ENCODE results near the gene ZW10. TPM values are rescaled to one million over a fixed set of nuclear protein-coding genes. Genes with fewer than 3 reads are reported as not detected.
"Not testable (repeated sequence)": the region's sequence is repeated elsewhere in the genome, so short reads cannot be mapped to it uniquely, and the experiment has no call there.

Gene ZW10
- total RNA-seq, 2 experiments from 2014 or later, result 20.2 to 23.3 TPM

GRCh38 chr11:113725407-113725806, 48.1 kb downstream of the ZW10 start:
- Mint-ChIP-seq H3K9me3 (peaks cover under 1% of the 10 kb centered on the region), H3K4me3 (no peak overlapping the region), H3K27ac (no peak overlapping the region), H3K36me3 (peaks cover 10% of the 10 kb centered on the region), H3K4me1 (no peaks in the 10 kb centered on the region), H3K27me3 (no peaks in the 10 kb centered on the region)
- no peak for DNase-seq

GRCh38 chr11:113724778-113725177, 48.7 kb downstream of the ZW10 start:
- DNase-seq, result no peak
- Mint-ChIP-seq H3K27me3 (no peaks in the 10 kb centered on the region), H3K4me3 (no peak overlapping the region)

GRCh38 chr11:113723787-113724186, 49.7 kb downstream of the ZW10 start:
- Mint-ChIP-seq H3K27me3 (no peaks in the 10 kb centered on the region), H3K27ac (no peak overlapping the region), H3K9me3 (peaks cover 1% of the 10 kb centered on the region)

More at GRCh38 chr11:113724778-113725177, 48.7 kb downstream of the ZW10 start:
- Mint-ChIP-seq H3K27ac (no peak overlapping the region), H3K36me3 (peaks cover 10% of the 10 kb centered on the region), H3K9me3 (peaks cover 1% of the 10 kb centered on the region), H3K4me1 (no peaks in the 10 kb centered on the region)

GRCh38 chr11:113722934-113723333, 50.6 kb downstream of the ZW10 start:
- no peak overlapping the region for H3K4me3 Mint-ChIP-seq
- no peaks in the 10 kb centered on the region for H3K4me1 Mint-ChIP-seq
- no peaks in the 10 kb centered on the region for H3K27me3 Mint-ChIP-seq
- DNase-seq, result no peak
- H3K9me3 Mint-ChIP-seq, result peaks cover 1% of the 10 kb centered on the region
- no peak overlapping the region for H3K27ac Mint-ChIP-seq
- H3K36me3 Mint-ChIP-seq, result peaks cover 16% of the 10 kb centered on the region

More at GRCh38 chr11:113723787-113724186, 49.7 kb downstream of the ZW10 start:
- H3K36me3 Mint-ChIP-seq, result peaks cover 12% of the 10 kb centered on the region
- H3K4me1 Mint-ChIP-seq, result no peaks in the 10 kb centered on the region
- no peak overlapping the region for H3K4me3 Mint-ChIP-seq
- DNase-seq, result no peak

- H3K4me1 Mint-ChIP-seq, result no peaks in the 10 kb centered on the region
- H3K36me3 Mint-ChIP-seq, result peaks cover 20% of the 10 kb centered on the region
- H3K27ac Mint-ChIP-seq, result no peak overlapping the region
- no peak for DNase-seq
- H3K9me3 Mint-ChIP-seq, result peaks cover 4% of the 10 kb centered on the region
- H3K4me3 Mint-ChIP-seq, result no peak overlapping the region
- H3K27me3 Mint-ChIP-seq, result no peaks in the 10 kb centered on the region
Observed at GRCh38 chr11:113722221-113722620, 51.3 kb downstream of the ZW10 start.

- Mint-ChIP-seq H3K9me3 (peaks cover 4% of the 10 kb centered on the region), H3K4me3 (no peak overlapping the region), H3K36me3 (peaks cover 21% of the 10 kb centered on the region), H3K27ac (no peak overlapping the region), H3K27me3 (no peaks in the 10 kb centered on the region), H3K4me1 (no peaks in the 10 kb centered on the region)
- no peak for DNase-seq
Observed at GRCh38 chr11:113721462-113722066, 51.9 kb downstream of the ZW10 start.

- not testable (repeated sequence) for H3K4me3 Mint-ChIP-seq, H3K27me3 Mint-ChIP-seq, H3K4me1 Mint-ChIP-seq, H3K9me3 Mint-ChIP-seq, H3K27ac Mint-ChIP-seq, DNase-seq
- peaks cover 26% of the 10 kb centered on the region for H3K36me3 Mint-ChIP-seq
Observed at GRCh38 chr11:113720478-113720877, 53.0 kb downstream of the ZW10 start.

GRCh38 chr11:113715882-113716625, 57.4 kb downstream of the ZW10 start:
- peaks cover 8% of the 10 kb centered on the region for H3K9me3 Mint-ChIP-seq
- H3K27ac Mint-ChIP-seq, result no peak overlapping the region
- H3K27me3 Mint-ChIP-seq, result no peaks in the 10 kb centered on the region
- DNase-seq, result no peak
- H3K4me3 Mint-ChIP-seq, result no peak overlapping the region
- no peaks in the 10 kb centered on the region for H3K4me1 Mint-ChIP-seq
- peaks cover 51% of the 10 kb centered on the region for H3K36me3 Mint-ChIP-seq

GRCh38 chr11:113715273-113715672, 58.2 kb downstream of the ZW10 start:
- no peak for DNase-seq
- no peak overlapping the region for H3K27ac Mint-ChIP-seq
- peaks cover 48% of the 10 kb centered on the region for H3K36me3 Mint-ChIP-seq
- H3K4me1 Mint-ChIP-seq, result no peaks in the 10 kb centered on the region
- H3K9me3 Mint-ChIP-seq, result peaks cover 8% of the 10 kb centered on the region
- H3K27me3 Mint-ChIP-seq, result no peaks in the 10 kb centered on the region
- H3K4me3 Mint-ChIP-seq, result no peak overlapping the region

GRCh38 chr11:113710989-113711388, 62.5 kb downstream of the ZW10 start:
- no peak overlapping the region for H3K27ac Mint-ChIP-seq
- peaks cover 52% of the 10 kb centered on the region for H3K36me3 Mint-ChIP-seq
- no peak overlapping the region for H3K4me3 Mint-ChIP-seq
- H3K4me1 Mint-ChIP-seq, result no peaks in the 10 kb centered on the region
- no peak for DNase-seq
- H3K27me3 Mint-ChIP-seq, result no peaks in the 10 kb centered on the region
- peaks cover 22% of the 10 kb centered on the region for H3K9me3 Mint-ChIP-seq

- DNase-seq, result no peak
- Mint-ChIP-seq H3K9me3 (peaks cover 27% of the 10 kb centered on the region), H3K4me3 (no peak within 1 kb of the TSS), H3K27ac (no peak within 1 kb of the TSS), H3K27me3 (no peaks in the 10 kb centered on the region), H3K36me3 (peaks cover 26% of the 10 kb centered on the region), H3K4me1 (no peaks in the 10 kb centered on the region)
Observed at GRCh38 chr11:113705871-113706655, 67.4 kb downstream of the ZW10 start, which contains the start of gene TMPRSS5. TSS of gene TMPRSS5 (minus strand) at chr11:113706308. CDS start at chr11:113706224, 84 bp downstream.

GRCh38 chr11:113703551-113703950, 69.9 kb downstream of the ZW10 start:
- Mint-ChIP-seq H3K36me3 (peaks cover 21% of the 10 kb centered on the region), H3K9me3 (peaks cover 16% of the 10 kb centered on the region)
- H3K4me3 Mint-ChIP-seq, H3K4me1 Mint-ChIP-seq, H3K27ac Mint-ChIP-seq, DNase-seq, H3K27me3 Mint-ChIP-seq: not testable (repeated sequence)

GRCh38 chr11:113701491-113701890, 72.0 kb downstream of the ZW10 start:
- Mint-ChIP-seq H3K4me1 (no peaks in the 10 kb centered on the region), H3K4me3 (no peak overlapping the region), H3K27ac (no peak overlapping the region), H3K9me3 (peaks cover 10% of the 10 kb centered on the region), H3K27me3 (no peaks in the 10 kb centered on the region), H3K36me3 (peaks cover 8% of the 10 kb centered on the region)
- no peak for DNase-seq

GRCh38 chr11:113698515-113698914, 75.0 kb downstream of the ZW10 start:
- no peak overlapping the region for H3K27ac Mint-ChIP-seq
- peaks cover 3% of the 10 kb centered on the region for H3K9me3 Mint-ChIP-seq
- H3K27me3 Mint-ChIP-seq, result no peaks in the 10 kb centered on the region
- no peak overlapping the region for H3K4me3 Mint-ChIP-seq
- no peak for DNase-seq
- peaks cover under 1% of the 10 kb centered on the region for H3K36me3 Mint-ChIP-seq
- no peaks in the 10 kb centered on the region for H3K4me1 Mint-ChIP-seq

- Mint-ChIP-seq H3K27me3 (no peaks in the 10 kb centered on the region), H3K9me3 (no peaks in the 10 kb centered on the region), H3K4me1 (no peaks in the 10 kb centered on the region), H3K36me3 (no peaks in the 10 kb centered on the region), H3K4me3 (no peak overlapping the region), H3K27ac (no peak overlapping the region)
- no peak for DNase-seq
Observed at GRCh38 chr11:113697756-113698407, 75.6 kb downstream of the ZW10 start.

Measured in activated naive CD8-positive, alpha-beta T cell treated with anti-CD3 and anti-CD28 coated beads for 36 hours (primary cell).